Activated T-cell treated with anti-CD3 and anti-CD28 coated beads, Interleukin-2, amount 50 U/mL, for 24 hours (primary cell): ENCODE data around the gene DIS3.
"Not testable (repeated sequence)": the region's sequence is repeated elsewhere in the genome, so short reads cannot be mapped to it uniquely, and the experiment has no call there.

Experiments used
- DNase-seq: peaks from one replicate; pipeline ENCODE4 v3.0.0-alpha.2; 2020
- H3K27ac Mint-ChIP-seq: 2 replicates; pipeline ENCODE4 v1.8.0; 2020; ENCODE audit warnings: mild to moderate bottlenecking, mixed read lengths
- H3K27me3 Mint-ChIP-seq: 2 replicates; pipeline ENCODE4 v1.8.0; 2020; ENCODE audit warnings: mixed read lengths
- H3K36me3 Mint-ChIP-seq: 2 replicates; pipeline ENCODE4 v1.8.0; 2020; ENCODE audit warnings: low read depth, mixed read lengths
- H3K4me1 Mint-ChIP-seq: 2 replicates; pipeline ENCODE4 v1.8.0; 2020; ENCODE audit warnings: low read depth, mixed read lengths
- H3K4me3 Mint-ChIP-seq: 2 replicates; pipeline ENCODE4 v1.8.0; 2020; ENCODE audit warnings: mild to moderate bottlenecking, moderate library complexity, mixed read lengths
- H3K9me3 Mint-ChIP-seq: 2 replicates; pipeline ENCODE4 v1.8.0; 2020; ENCODE audit warnings: mixed read lengths

DIS3 gene, protein sequence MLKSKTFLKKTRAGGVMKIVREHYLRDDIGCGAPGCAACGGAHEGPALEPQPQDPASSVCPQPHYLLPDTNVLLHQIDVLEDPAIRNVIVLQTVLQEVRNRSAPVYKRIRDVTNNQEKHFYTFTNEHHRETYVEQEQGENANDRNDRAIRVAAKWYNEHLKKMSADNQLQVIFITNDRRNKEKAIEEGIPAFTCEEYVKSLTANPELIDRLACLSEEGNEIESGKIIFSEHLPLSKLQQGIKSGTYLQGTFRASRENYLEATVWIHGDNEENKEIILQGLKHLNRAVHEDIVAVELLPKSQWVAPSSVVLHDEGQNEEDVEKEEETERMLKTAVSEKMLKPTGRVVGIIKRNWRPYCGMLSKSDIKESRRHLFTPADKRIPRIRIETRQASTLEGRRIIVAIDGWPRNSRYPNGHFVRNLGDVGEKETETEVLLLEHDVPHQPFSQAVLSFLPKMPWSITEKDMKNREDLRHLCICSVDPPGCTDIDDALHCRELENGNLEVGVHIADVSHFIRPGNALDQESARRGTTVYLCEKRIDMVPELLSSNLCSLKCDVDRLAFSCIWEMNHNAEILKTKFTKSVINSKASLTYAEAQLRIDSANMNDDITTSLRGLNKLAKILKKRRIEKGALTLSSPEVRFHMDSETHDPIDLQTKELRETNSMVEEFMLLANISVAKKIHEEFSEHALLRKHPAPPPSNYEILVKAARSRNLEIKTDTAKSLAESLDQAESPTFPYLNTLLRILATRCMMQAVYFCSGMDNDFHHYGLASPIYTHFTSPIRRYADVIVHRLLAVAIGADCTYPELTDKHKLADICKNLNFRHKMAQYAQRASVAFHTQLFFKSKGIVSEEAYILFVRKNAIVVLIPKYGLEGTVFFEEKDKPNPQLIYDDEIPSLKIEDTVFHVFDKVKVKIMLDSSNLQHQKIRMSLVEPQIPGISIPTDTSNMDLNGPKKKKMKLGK

DNA sequence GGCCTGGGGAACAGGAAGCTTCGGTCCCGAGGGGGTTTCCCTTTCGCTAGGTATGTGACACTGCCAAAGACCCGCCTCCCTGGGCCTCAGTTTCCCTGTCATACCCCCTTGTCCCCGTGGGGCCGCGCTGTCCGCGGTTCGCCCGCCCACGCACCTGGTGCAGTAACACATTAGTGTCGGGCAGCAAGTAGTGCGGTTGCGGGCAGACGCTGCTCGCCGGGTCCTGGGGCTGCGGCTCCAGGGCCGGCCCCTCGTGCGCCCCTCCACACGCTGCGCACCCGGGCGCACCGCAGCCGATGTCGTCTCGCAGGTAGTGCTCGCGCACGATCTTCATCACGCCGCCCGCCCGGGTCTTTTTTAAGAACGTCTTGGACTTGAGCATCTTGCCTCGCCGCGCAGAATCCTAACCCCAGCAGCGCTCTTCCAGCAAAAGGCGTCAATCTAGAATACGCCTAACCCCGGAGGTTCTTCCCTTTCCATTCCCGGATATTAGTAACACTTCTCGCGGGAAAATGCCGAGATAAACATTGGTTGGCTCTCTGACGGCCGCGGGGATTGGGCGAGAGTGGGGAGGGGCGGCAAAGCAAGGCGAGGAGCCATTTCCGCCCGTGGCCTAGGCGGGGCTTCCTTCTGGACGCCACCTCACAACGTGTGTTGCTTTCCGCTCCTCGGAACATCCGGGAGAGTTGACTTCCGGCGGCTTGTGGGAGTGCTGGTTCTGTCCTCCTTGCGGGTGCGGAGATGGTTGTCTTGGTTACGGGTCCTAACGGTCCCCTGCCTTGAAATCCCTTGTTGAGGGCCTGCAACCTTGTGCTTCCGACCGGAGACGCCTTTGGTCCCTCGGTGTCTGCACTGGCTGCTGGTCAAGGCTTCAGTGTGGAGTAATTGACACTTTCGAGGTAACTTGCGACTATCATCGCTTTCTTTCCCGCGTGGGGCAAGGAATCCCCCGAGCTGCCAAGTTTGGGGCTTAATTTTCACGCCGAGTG, at the start of gene DIS3, which contains the start of gene PIBF1:
TSS of gene DIS3 (minus strand) at position 450 of the 989 bp plus-strand sequence. CDS start at position 382, 68 bp downstream.
TSS of gene PIBF1 (plus strand) at position 683 of the 989 bp plus-strand sequence. CDS start 1,337 bp downstream, outside the sequence.
- Mint-ChIP-seq H3K4me3 (peak within 1 kb of the TSS; percentile 96), H3K36me3 (peaks cover 82% of the 10 kb centered on the region), H3K27ac (peak within 1 kb of the TSS; percentile 100), H3K4me1 (peaks cover 60% of the 10 kb centered on the region), H3K9me3 (no peaks in the 10 kb centered on the region), H3K27me3 (no peaks in the 10 kb centered on the region)
- peak; percentile 96 for DNase-seq

DNA sequence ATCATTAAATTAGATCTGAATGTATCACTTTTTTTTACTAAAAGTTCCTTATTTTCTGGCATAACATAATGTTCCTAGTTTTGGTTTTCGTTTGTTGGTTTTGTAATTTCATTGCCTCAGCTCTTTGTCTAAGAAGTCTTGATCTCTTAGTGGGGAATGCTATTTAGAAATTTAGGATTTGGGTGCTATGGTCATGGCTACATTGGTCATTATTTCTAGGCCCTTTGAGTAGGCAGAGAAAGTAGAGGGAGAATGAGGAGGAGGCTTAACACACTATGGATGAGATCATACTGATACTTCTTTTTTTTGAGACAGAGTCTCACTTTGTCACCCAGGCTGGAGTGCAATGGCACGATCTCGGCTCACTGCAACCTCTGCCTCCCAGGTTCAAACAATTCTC, 42.0 kb upstream of the DIS3 start:
- H3K36me3 Mint-ChIP-seq = peaks cover 85% of the 10 kb centered on the region
- no peak overlapping the region for H3K4me3 Mint-ChIP-seq
- H3K27ac Mint-ChIP-seq = peak overlapping the region; percentile 22
- no peaks in the 10 kb centered on the region for H3K27me3 Mint-ChIP-seq
- DNase-seq = no peak
- H3K4me1 Mint-ChIP-seq = peaks cover 15% of the 10 kb centered on the region
- H3K9me3 Mint-ChIP-seq = no peaks in the 10 kb centered on the region

DNA sequence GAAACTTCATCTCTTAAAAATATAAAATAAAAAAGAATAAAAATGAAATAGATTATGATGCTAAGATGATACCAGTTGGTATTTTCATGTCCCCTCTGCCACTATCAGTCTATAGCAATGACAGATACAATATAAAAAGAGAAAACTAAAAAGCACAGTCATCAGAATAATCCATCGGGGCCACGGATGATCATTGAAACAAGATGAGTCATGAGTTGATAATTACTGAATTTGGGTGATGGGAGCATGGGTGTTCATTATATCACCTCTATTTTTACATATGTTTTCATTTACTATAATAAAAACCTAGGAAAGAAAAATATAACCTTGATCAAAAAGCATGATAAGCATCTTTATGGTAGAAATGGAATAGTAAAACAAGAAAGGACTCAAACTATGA, 41.4 kb upstream of the DIS3 start:
- H3K4me1 Mint-ChIP-seq = peaks cover 12% of the 10 kb centered on the region

DNA sequence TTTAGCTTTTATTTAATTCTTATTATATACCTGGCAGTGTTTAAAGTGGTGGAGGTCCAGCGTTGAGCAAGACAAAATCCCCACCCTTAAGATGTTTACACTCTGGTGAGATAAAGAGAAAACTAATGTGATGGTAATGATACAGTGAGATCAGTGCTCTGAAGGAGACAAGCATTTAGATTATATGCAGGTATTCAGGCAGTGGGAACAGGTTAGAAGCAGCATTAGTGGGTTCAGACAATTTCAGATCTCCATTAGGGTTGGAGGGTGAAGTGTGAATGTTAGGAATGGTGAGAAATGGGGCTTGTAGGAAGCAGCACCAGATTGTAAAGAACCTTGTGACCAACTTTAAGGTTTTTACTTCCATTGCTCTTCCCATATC, 39.2 kb upstream of the DIS3 start:
- no peaks in the 10 kb centered on the region for H3K27me3 Mint-ChIP-seq
- H3K27ac Mint-ChIP-seq = no peak overlapping the region
- no peaks in the 10 kb centered on the region for H3K9me3 Mint-ChIP-seq
- DNase-seq = no peak
- no peak overlapping the region for H3K4me3 Mint-ChIP-seq
- H3K4me1 Mint-ChIP-seq = peaks cover 9% of the 10 kb centered on the region
- H3K36me3 Mint-ChIP-seq = peaks cover 84% of the 10 kb centered on the region

More for the DNA sequence above, 41.4 kb upstream of the DIS3 start:
- Mint-ChIP-seq H3K9me3 (no peaks in the 10 kb centered on the region), H3K36me3 (peaks cover 86% of the 10 kb centered on the region), H3K27ac (no peak overlapping the region), H3K4me3 (no peak overlapping the region), H3K27me3 (no peaks in the 10 kb centered on the region)
- no peak for DNase-seq

DNA sequence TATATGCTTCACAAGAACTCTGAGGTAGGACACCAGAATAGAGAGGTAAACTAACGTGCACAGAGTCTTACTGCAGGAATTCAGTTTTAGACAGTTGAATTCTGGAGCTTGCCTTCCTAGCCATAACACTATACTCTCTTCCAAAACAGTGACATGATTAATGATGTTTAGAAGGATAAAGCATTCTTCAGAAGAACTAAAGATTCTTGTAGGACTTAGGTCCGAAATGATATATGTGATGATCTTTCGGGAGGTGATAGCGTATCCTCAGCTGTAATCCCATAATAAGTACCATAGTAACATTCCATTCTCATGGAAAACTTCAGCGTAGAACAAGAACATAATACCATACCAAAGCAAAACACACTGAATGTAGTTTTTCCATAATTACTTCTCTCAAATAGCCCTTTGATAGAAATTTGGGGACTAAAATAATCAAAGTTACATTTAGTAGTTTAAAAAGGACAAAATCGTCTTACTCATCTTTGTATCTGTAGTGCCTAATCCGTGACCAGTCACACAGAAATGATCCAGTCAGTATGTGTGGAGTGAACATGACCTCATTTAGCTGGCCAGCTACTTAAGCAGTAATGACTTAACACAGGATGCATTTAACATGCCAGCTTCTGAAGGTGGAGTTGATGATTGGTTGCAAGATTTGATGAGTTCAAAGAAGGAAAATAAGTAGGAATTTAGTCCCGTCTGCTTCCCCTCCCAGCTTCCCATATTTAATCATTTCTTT, 38.6 kb upstream of the DIS3 start:
- H3K4me1 Mint-ChIP-seq = peaks cover 8% of the 10 kb centered on the region
- no peaks in the 10 kb centered on the region for H3K27me3 Mint-ChIP-seq
- DNase-seq = no peak
- H3K27ac Mint-ChIP-seq = no peak overlapping the region
- no peak overlapping the region for H3K4me3 Mint-ChIP-seq
- peaks cover 87% of the 10 kb centered on the region for H3K36me3 Mint-ChIP-seq
- H3K9me3 Mint-ChIP-seq = no peaks in the 10 kb centered on the region

DNA sequence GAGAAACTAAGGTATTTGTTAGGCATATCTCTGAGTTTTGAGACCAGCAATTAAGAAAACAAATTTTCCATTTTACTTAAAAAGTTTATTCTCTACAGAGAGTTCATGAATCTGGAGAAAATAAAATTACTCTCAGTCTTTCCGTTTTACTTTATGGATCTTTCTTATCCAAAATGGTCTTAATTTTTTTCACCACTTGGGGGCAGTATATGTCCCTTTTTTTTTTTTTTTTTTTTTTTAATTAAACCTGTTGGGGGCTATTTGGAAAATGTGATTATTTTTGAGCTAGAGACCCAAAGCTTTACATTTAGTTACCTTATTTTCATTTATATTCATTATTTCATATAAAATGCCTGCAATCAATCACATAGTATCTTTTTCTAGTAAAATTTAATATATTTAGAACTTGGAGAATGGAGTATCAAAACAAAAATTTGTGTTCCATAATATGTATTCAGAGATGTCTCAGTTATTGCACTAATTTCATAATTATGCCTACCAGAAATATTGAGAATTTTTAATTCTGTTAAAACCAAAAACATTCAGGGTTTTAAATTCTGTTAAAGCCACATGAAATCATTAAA, 27.3 kb upstream of the DIS3 start:
- Mint-ChIP-seq H3K27ac (no peak overlapping the region), H3K9me3 (no peaks in the 10 kb centered on the region), H3K36me3 (peaks cover 72% of the 10 kb centered on the region), H3K4me3 (no peak overlapping the region), H3K27me3 (no peaks in the 10 kb centered on the region), H3K4me1 (peaks cover 6% of the 10 kb centered on the region)
- no peak for DNase-seq

DNA sequence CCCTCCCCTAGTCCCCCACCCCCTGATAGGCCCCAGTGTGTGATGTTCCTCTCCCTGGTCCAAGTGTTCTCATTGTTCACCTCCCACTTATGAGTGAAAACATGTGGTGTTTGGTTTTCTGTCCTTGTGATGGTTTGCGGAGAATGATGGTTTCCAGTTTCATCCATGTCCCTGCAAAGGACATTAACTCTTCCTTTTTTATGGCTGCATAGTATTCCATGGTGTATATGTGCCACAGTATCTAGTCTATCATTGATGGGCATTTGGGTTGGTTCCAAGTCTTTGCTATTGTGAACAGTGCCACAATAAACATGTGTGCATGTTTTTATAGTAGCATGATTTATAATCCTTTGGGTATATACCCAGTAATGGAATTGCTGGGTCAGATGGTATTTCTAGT, 24.8 kb upstream of the DIS3 start:
- H3K4me3 Mint-ChIP-seq = not testable (repeated sequence)

DNA sequence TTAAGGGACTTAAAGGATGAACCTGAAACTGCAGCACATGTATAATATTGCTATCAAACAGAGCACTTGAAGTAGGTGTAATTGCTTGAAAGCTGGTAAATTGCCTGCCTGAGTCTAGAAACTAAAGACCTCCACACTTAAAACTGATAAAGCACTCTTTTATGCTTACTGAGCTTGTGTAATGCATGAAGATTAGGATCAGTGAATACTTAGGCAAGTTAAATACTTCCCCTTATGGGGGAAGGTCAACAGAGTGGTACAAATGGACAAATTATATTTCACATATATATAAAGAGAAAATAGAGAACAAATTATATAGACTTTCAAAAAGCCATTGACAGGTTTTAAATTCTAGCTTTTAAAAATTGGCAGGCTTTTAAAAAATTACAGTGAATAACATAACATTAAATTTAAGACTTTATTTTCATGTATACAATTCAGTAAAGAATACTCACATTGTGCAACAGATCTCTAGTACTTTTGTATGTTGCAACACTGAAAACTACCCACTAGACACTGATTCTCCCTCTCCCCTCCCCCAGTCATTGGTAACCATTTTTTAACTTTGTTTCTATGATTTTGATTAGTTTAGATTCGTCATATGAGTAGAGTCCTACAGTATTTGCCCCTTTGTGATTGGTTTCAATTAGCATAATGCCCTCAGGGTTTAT, 24.1 kb upstream of the DIS3 start:
- H3K27ac Mint-ChIP-seq = no peak overlapping the region
- no peaks in the 10 kb centered on the region for H3K27me3 Mint-ChIP-seq
- H3K4me1 Mint-ChIP-seq = peaks cover 13% of the 10 kb centered on the region
- no peaks in the 10 kb centered on the region for H3K9me3 Mint-ChIP-seq
- peaks cover 76% of the 10 kb centered on the region for H3K36me3 Mint-ChIP-seq
- no peak for DNase-seq
- no peak overlapping the region for H3K4me3 Mint-ChIP-seq

More for the DNA sequence above, 24.8 kb upstream of the DIS3 start:
- H3K9me3 Mint-ChIP-seq, H3K27me3 Mint-ChIP-seq, DNase-seq, H3K27ac Mint-ChIP-seq: not testable (repeated sequence)
- peaks cover 70% of the 10 kb centered on the region for H3K36me3 Mint-ChIP-seq
- peaks cover 12% of the 10 kb centered on the region for H3K4me1 Mint-ChIP-seq

DNA sequence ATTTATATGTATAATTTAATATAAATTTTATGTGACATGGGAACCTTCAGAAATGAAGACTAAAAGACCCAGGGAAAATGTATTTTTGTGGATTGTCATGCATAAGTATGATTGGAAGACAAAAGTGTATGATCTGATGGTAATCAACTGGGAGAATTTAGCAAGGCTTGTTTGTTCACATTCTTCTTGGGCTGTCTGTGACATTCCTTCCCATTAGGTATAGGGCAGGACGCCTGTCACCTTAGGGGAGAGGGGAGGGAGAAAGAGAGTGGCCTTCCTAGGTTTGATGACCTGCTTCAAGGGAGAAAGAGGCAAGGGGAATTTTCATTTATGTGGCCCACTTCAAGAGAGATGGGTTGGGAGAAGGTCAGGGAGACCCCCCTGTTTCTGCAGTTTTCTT, 22.6 kb upstream of the DIS3 start:
- Mint-ChIP-seq H3K27me3 (no peaks in the 10 kb centered on the region), H3K4me3 (no peak overlapping the region), H3K4me1 (peaks cover 13% of the 10 kb centered on the region), H3K9me3 (no peaks in the 10 kb centered on the region), H3K36me3 (peaks cover 84% of the 10 kb centered on the region), H3K27ac (peak overlapping the region; percentile 70)
- no peak for DNase-seq

DNA sequence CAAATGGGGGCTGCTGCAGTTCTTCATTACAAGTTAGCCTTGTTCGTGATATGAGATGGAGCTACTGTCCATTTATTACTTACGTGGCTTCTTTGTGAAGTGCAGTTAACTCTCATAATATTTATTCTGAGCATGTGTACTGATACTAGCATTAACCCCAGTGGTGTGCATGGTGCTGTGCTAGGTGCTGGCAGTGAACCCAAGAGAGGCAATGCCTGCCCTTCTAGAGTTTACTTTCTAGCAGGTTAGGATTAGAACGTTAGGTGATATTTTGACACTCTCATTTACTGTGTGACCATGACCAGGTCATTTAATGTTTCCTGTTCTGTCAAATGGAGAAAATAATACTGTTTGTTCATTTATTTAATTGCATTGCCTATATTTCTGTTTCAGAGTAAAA, 17.1 kb upstream of the DIS3 start:
- Mint-ChIP-seq H3K4me3 (no peak overlapping the region), H3K9me3 (peaks cover 4% of the 10 kb centered on the region), H3K4me1 (peaks cover 18% of the 10 kb centered on the region), H3K27me3 (no peaks in the 10 kb centered on the region), H3K36me3 (peaks cover 89% of the 10 kb centered on the region), H3K27ac (no peak overlapping the region)
- DNase-seq = no peak

DNA sequence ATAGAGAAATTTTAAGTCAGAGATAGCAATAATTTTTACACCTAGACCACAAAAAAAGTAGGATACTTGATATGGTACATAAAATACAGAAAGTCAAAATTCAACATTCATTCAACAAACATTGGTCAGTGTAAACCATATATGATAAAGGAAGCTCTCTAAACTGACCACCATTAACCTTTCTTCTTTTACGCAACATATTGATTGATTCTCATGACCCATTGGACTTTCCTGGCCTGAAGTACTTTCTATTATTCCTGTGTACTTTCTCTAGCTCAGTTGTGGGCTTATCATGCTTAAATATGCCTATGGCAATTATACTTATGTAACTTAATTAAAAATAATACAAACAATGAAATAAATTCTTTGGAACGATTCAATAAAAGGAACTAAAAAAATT, 10.9 kb upstream of the DIS3 start:
- DNase-seq = no peak
- no peak overlapping the region for H3K4me3 Mint-ChIP-seq
- peaks cover 26% of the 10 kb centered on the region for H3K4me1 Mint-ChIP-seq
- peaks cover 5% of the 10 kb centered on the region for H3K9me3 Mint-ChIP-seq
- no peaks in the 10 kb centered on the region for H3K27me3 Mint-ChIP-seq
- no peak overlapping the region for H3K27ac Mint-ChIP-seq
- H3K36me3 Mint-ChIP-seq = peaks cover 92% of the 10 kb centered on the region

DNA sequence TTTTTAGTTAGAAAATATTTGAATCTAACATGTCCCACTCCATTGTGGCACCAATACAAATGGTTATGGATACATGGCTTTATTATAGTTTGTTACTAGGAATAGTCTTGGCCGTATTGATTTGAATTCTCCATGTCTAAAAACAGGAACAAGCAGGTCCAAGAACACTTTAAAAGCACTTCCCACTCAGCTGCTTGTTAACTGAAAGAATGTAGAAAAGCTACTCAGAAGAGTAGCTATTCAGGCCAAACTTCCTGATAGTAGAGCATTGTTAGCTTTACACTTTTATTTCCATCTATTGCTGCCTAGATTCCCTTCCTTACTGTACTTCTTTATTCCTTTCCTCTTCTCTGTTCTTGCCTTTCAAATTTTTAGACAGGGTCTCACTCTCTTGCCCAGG, 7.1 kb upstream of the DIS3 start:
- peaks cover 36% of the 10 kb centered on the region for H3K4me1 Mint-ChIP-seq
- no peak overlapping the region for H3K27ac Mint-ChIP-seq
- H3K9me3 Mint-ChIP-seq = peaks cover 1% of the 10 kb centered on the region
- H3K4me3 Mint-ChIP-seq = no peak overlapping the region
- DNase-seq = no peak
- peaks cover 83% of the 10 kb centered on the region for H3K36me3 Mint-ChIP-seq
- H3K27me3 Mint-ChIP-seq = no peaks in the 10 kb centered on the region

DNA sequence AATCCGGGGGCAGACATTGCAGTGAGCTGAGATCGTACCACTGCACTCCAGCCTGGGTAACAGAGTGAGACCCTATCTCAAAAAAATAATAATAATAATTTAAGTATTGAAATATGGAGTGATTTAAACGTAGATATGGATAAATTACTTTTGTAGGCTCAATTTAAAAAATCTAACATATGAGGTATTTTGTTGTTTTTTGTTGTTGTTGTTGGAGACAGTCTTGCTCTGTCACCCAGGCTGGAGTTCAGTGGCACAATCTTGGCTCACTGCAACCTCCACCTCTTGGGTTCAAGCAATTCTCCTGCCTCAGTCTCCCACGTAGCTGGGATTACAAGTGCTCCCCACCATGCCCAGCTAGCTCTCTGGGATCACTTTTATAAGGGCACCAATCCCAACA, 3.0 kb upstream of the DIS3 start:
- peaks cover 44% of the 10 kb centered on the region for H3K4me1 Mint-ChIP-seq
- DNase-seq, H3K27me3 Mint-ChIP-seq, H3K9me3 Mint-ChIP-seq, H3K4me3 Mint-ChIP-seq: not testable (repeated sequence)
- peak overlapping the region; percentile 52 for H3K27ac Mint-ChIP-seq
- peaks cover 82% of the 10 kb centered on the region for H3K36me3 Mint-ChIP-seq
